ENCODE measurements around the gene HAPSTR1. TPM values are rescaled to one million over a fixed set of nuclear protein-coding genes. Genes with fewer than 3 reads are reported as not detected.

The HAPSTR1 gene
- total and polyA plus RNA-seq, 2 of the 8 experiments (the other 6 are each of a cell fraction or from before 2014, with no cell fraction given) = 11.9 to 66.1 TPM

- peak; percentile 40 for TF ChIP-seq NANOG (IDR thresholded peaks at IDR 0.05; ENCODE audit: insufficient read depth, low read depth, low read length, poor library complexity, severe bottlenecking)
- peak; percentile 98 to 99 for TF ChIP-seq POLR2A (IDR thresholded peaks at IDR 0.05; ENCODE audit: control extremely low read depth in 1 of 2, low read depth in 2 of 2, low read length in 2 of 2)
- TF ChIP-seq ATF3 (IDR thresholded peaks at IDR 0.05; ENCODE audit: insufficient read depth, low read depth, low read length) = peak; percentile 79
- TF ChIP-seq MAFK (IDR thresholded peaks at IDR 0.05; ENCODE audit: low read depth, low read length) = no peak
- TF ChIP-seq SAP30 (IDR thresholded peaks at IDR 0.05; ENCODE audit: insufficient read depth, insufficient replicate concordance, low read length) = peak; percentile 37
- peak; percentile 96 for TF ChIP-seq TBP (IDR thresholded peaks at IDR 0.05; ENCODE audit: low read depth, low read length)
- TF ChIP-seq ZNF274 (IDR thresholded peaks at IDR 0.05; ENCODE audit: borderline replicate concordance, extremely low read depth, low read length) = no peak
- no peak for TF ChIP-seq BCL11A (IDR thresholded peaks at IDR 0.05; ENCODE audit: low read depth in 2 of 2, low read length in 2 of 2)
- TF ChIP-seq CBX5 (IDR thresholded peaks at IDR 0.05; ENCODE audit: low read depth, low read length) = no peak
- peak; percentile 32 to 92; a peak in 1 of 4 replicates for TF ChIP-seq HDAC2 (IDR thresholded peaks at IDR 0.05; ENCODE audit: borderline replicate concordance in 1 of 2, low read depth in 2 of 2, low read length in 2 of 2)
- TF ChIP-seq CHD2 (IDR thresholded peaks at IDR 0.05; ENCODE audit: low read length) = peak; percentile 89
- no peak for TF ChIP-seq BRCA1 (IDR thresholded peaks at IDR 0.05; ENCODE audit: low read depth, low read length)
- TF ChIP-seq EGR1 (IDR thresholded peaks at IDR 0.05; ENCODE audit: borderline replicate concordance, low read depth, low read length) = peak; percentile 33; the same call in 1 of the 2 replicates
- no peak for TF ChIP-seq JUN (IDR thresholded peaks at IDR 0.05; ENCODE audit: low read depth, low read length)
- TF ChIP-seq KDM1A (IDR thresholded peaks at IDR 0.05; ENCODE audit: borderline replicate concordance, low read length) = no peak
- peak; percentile 99 for TF ChIP-seq TAF1 (IDR thresholded peaks at IDR 0.05; ENCODE audit: low read depth, low read length)
- TF ChIP-seq MAX (IDR thresholded peaks at IDR 0.05) = peak; percentile 63; the same call in 1 of the 2 replicates
- no peak for TF ChIP-seq RNF2 (IDR thresholded peaks at IDR 0.05; ENCODE audit: borderline replicate concordance, low read depth, low read length, missing control alignments, poor library complexity, severe bottlenecking)
- TF ChIP-seq EP300 (IDR thresholded peaks at IDR 0.05; ENCODE audit: borderline replicate concordance in 1 of 2, low read depth in 2 of 2, low read length in 2 of 2) = peak in 1 of 2 experiments; percentile 57; a peak in 1 of 3 replicates
- TF ChIP-seq GTF2F1 (IDR thresholded peaks at IDR 0.05; ENCODE audit: borderline replicate concordance, low read depth, low read length) = 0 out of 2 replicates have a peak, but pooled peaks have one; percentile 26
- TF ChIP-seq SP2 (IDR thresholded peaks at IDR 0.05; ENCODE audit: low read length) = peak; percentile 52
- peak; percentile 42; the same call in 1 of the 2 replicates for TF ChIP-seq RBBP5 (IDR thresholded peaks at IDR 0.05; ENCODE audit: borderline replicate concordance, low read depth, low read length)
Measured at GRCh38 chr16:9090960-9091866, at the start of gene HAPSTR1 (continued).

Measured in H1 (cell line).